Breast epithelium (tissue), 4 donors: ENCODE results near the gene NFIC. TPM values are rescaled to one million over a fixed set of nuclear protein-coding genes. Genes with fewer than 3 reads are reported as not detected.

Experiments
- DNase-seq, 2 donors: peaks; one replicate each; pipeline ENCODE4 v3.0.0-alpha.2; 2019; ENCODE audit warnings: low spot score in 2 of 2
- H3K27ac ChIP-seq, 2 donors: fragments of 200-600 bp; sonication (generic) in 1 of 2; one replicate each; pipeline ENCODE4 v1.5.1; 2016 to 2019; ENCODE audit warnings: mild to moderate bottlenecking in 1 of 2
- H3K27me3 ChIP-seq, 2 donors: fragments of 200-600 bp; sonication (generic) in 1 of 2; one replicate each; pipeline versions ENCODE4 v1.5.1 to v1.6.0; 2017 to 2019; ENCODE audit warnings: control low read depth in 1 of 2, mild to moderate bottlenecking in 1 of 2
- H3K36me3 ChIP-seq: fragments of 200-600 bp; one replicate; pipeline ENCODE4 v1.5.1; 2019
- H3K4me1 ChIP-seq, 2 donors: fragments of 200-600 bp; sonication (generic); one replicate each; pipeline ENCODE4 v1.5.1; 2016 to 2019; ENCODE audit warnings: control low read depth in 1 of 2
- H3K4me3 ChIP-seq, 3 donors: fragments of 200-600 bp; sonication (generic); 1 replicate in 2 of 3; 2 replicates in 1 of 3; pipeline ENCODE4 v1.5.1; 2016 to 2019; ENCODE audit warnings: mild to moderate bottlenecking in 3 of 3, moderate library complexity in 2 of 3
- H3K9me3 ChIP-seq, 2 donors: fragments of 200-600 bp; sonication (generic) in 1 of 2; one replicate each; pipeline ENCODE4 v1.5.1; 2016 to 2019; ENCODE audit warnings: control low read depth in 1 of 2
- CTCF ChIP-seq, 3 donors: fragments of 450-650 bp; IDR thresholded peaks; one replicate each; pipeline ENCODE4 v1.5.1; 2016 to 2017; ENCODE audit warnings: antibody characterized with exemption in 3 of 3, mild to moderate bottlenecking in 3 of 3, moderate library complexity in 3 of 3
- POLR2A ChIP-seq: fragments of 450-650 bp; IDR thresholded peaks from one replicate; pipeline ENCODE4 v1.6.1; 2016; ENCODE audit warnings: antibody characterized with exemption, mild to moderate bottlenecking, moderate library complexity
- POLR2AphosphoS5 ChIP-seq, 3 donors: sonication (generic); formaldehyde crosslinking; IDR thresholded peaks; one replicate each; pipeline ENCODE4 v1.6.1; 2017; ENCODE audit warnings: antibody characterized with exemption in 3 of 3
- intact Hi-C: fragments of 100-400 bp; cut with DNase I; formaldehyde crosslinking; loops from one replicate; pipeline ENCODE4 v1.15.1; 2023; ENCODE audit warnings: low total_unique reads
- total RNA-seq, 3 donors: library from RNA; depleted of rRNA; stranded (reverse); fragments of >200 nt; gene quantifications; one replicate each; pipeline ENCODE4 v1.1.0, GENCODE V29; 2016

The NFIC gene
- total RNA-seq, 3 donors from 2014 or later, result 48.9 to 97.8 (median 73.1) TPM

- no peaks in the 10 kb centered on the region for H3K9me3 ChIP-seq
- no peak for TF ChIP-seq POLR2AphosphoS5 (IDR thresholded peaks at IDR 0.05)
- no peak for TF ChIP-seq POLR2A
- TF ChIP-seq CTCF (IDR thresholded peaks at IDR 0.05), result no peak
- no peak within 1 kb of the TSS for H3K27ac ChIP-seq
- no peak for DNase-seq
- intact Hi-C loops, result loop anchor here (2.0 kb wide), 1 partner anchor 72 kb away; no protein-coding TSS in a partner anchor
- H3K4me3 ChIP-seq, result peak within 1 kb of the TSS in 2 of 3 donors; percentile 19 to 34
- no peaks in the 10 kb centered on the region for H3K4me1 ChIP-seq
- peaks cover 8 to 37% of the 10 kb centered on the region in 2 donors for H3K27me3 ChIP-seq
- no peaks in the 10 kb centered on the region for H3K36me3 ChIP-seq
Observed at GRCh38 chr19:3480383-3481091, 114.2 kb downstream of the NFIC start, which contains the start of gene SMIM24. Gene SMIM24 (minus strand): TSS chr19:3480525. CDS start chr19:3480463, 62 bp downstream.

- TF ChIP-seq POLR2AphosphoS5 (IDR thresholded peaks at IDR 0.05) (no peak), POLR2A (no peak), CTCF (IDR thresholded peaks at IDR 0.05) (no peak)
- no peaks in the 10 kb centered on the region for H3K36me3 ChIP-seq
- no peak overlapping the region for H3K4me3 ChIP-seq
- H3K27ac ChIP-seq, result no peak overlapping the region
- H3K4me1 ChIP-seq, result no peaks in the 10 kb centered on the region
- DNase-seq, result no peak
- H3K27me3 ChIP-seq, result peaks cover 8 to 37% of the 10 kb centered on the region in 2 donors
- intact Hi-C loops, result loop anchor here (2.0 kb wide), 1 partner anchor 71 kb away; no protein-coding TSS in a partner anchor
- H3K9me3 ChIP-seq, result no peaks in the 10 kb centered on the region
Observed at GRCh38 chr19:3481241-3482090, 115.1 kb downstream of the NFIC start.

- no peak for TF ChIP-seq POLR2A
- TF ChIP-seq POLR2AphosphoS5 (IDR thresholded peaks at IDR 0.05), result no peak
- no peak for TF ChIP-seq CTCF (IDR thresholded peaks at IDR 0.05)
- no peaks in the 10 kb centered on the region for H3K36me3 ChIP-seq
- no peak for DNase-seq
- no peaks in the 10 kb centered on the region for H3K4me1 ChIP-seq
- no peak overlapping the region for H3K27ac ChIP-seq
- intact Hi-C loops, result no loop called here
- peaks cover 8 to 37% of the 10 kb centered on the region in 2 donors for H3K27me3 ChIP-seq
- no peaks in the 10 kb centered on the region for H3K9me3 ChIP-seq
- peak overlapping the region in 2 of 3 donors; percentile 32 to 58 for H3K4me3 ChIP-seq
Observed at GRCh38 chr19:3482507-3483225, 116.3 kb downstream of the NFIC start.

- no peak for DNase-seq
- Histone ChIP-seq H3K4me1 (no peaks in the 10 kb centered on the region), H3K9me3 (no peaks in the 10 kb centered on the region), H3K36me3 (no peaks in the 10 kb centered on the region), H3K27ac (no peak within 1 kb of the TSS), H3K4me3 (peak within 1 kb of the TSS in 2 of 3 donors; percentile 32 to 58), H3K27me3 (peaks cover 8 to 37% of the 10 kb centered on the region in 2 donors)
- TF ChIP-seq CTCF (IDR thresholded peaks at IDR 0.05) (no peak), POLR2AphosphoS5 (IDR thresholded peaks at IDR 0.05) (no peak), POLR2A (no peak)
- intact Hi-C loops, result no loop called here
Observed at GRCh38 chr19:3483226-3483628, 116.8 kb downstream of the NFIC start, which contains the start of gene SMIM44. Gene SMIM44 (minus strand): TSS chr19:3483441. CDS start chr19:3483403, 38 bp downstream.
